GM12865 (cell line): Measurements from ENCODE around the gene SHANK3.
"Not testable (repeated sequence)": the region's sequence is repeated elsewhere in the genome, so short reads cannot be mapped to it uniquely, and the experiment has no call there.

Experiments
- DNase-seq: peaks from one replicate; pipeline ENCODE4 v3.0.0; 2010; ENCODE audit warnings: low read depth
- H3K4me3 ChIP-seq: 2 replicates; pipeline ENCODE4 v1.5.1; 2011; ENCODE audit warnings: mild to moderate bottlenecking, low read depth, low read length, control low read depth
- CTCF ChIP-seq: IDR thresholded peaks from 2 replicates; pipeline ENCODE4 v1.5.1; 2011; ENCODE audit warnings: low read length, control low read depth, low read depth, inconsistent platforms; ENCODE audit not compliant: insufficient read depth; ENCODE audit errors: missing control alignments

The SHANK3 gene

GRCh38 chr22:50627642-50628542, 44.7 kb upstream of the SHANK3 start, which contains the start of gene ARSA:
ARSA (minus strand) TSS chr22:50628152; CDS start chr22:50627779, 373 bp downstream.
- H3K4me3 ChIP-seq = peak within 1 kb of the TSS; percentile 98
- DNase-seq = peak; percentile 89
- TF ChIP-seq CTCF = peak; percentile 33

GRCh38 chr22:50628543-50629134, 44.0 kb upstream of the SHANK3 start:
- no peak for DNase-seq
- TF ChIP-seq CTCF = no peak
- peak overlapping the region; percentile 69 for H3K4me3 ChIP-seq

DNA sequence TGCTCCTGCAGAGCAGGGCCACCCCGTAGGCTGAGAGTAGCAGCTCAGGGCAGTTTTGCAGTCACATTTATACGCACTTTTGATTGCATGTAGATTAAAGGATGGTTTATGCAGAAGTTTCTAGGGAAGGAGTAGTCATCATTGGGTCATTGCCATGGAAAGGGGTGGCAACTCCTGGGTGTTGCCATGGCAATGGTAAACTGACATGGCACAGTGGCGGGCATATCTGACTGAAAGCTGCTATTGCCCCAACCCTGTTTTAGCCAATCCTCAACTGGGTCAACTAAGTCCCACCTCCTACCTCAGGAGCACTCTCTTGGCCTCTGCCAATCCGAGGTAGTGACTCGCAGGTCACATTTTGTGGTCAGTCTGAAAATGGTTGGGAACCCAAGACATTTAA, 42.2 kb upstream of the SHANK3 start:
- DNase-seq = no peak
- TF ChIP-seq CTCF = no peak
- H3K4me3 ChIP-seq = no peak overlapping the region

DNA sequence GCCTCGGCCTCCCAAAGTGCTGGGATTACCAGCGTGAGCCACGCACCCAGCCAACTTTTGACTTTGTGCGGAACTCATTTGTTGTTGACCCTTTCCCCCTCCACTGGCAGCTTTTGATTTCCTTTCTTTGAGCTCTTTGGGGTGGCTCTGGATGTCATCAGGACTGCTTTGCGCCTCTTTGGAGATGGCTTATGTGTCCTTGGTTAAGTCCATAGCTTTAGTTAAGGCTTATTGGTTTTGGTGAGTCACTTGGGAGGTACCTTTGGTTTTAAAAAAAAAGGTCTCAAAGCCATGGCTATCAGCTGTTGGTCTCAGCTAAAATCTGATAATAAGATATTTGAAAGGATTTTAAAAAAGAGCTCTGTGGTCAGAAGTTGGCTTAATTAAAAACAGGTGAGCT, 39.5 kb upstream of the SHANK3 start:
- DNase-seq = no peak
- H3K4me3 ChIP-seq = no peak overlapping the region
- no peak for TF ChIP-seq CTCF

GRCh38 chr22:50633771-50634170, 38.9 kb upstream of the SHANK3 start:
- DNase-seq = no peak
- no peak overlapping the region for H3K4me3 ChIP-seq
- no peak for TF ChIP-seq CTCF

DNA sequence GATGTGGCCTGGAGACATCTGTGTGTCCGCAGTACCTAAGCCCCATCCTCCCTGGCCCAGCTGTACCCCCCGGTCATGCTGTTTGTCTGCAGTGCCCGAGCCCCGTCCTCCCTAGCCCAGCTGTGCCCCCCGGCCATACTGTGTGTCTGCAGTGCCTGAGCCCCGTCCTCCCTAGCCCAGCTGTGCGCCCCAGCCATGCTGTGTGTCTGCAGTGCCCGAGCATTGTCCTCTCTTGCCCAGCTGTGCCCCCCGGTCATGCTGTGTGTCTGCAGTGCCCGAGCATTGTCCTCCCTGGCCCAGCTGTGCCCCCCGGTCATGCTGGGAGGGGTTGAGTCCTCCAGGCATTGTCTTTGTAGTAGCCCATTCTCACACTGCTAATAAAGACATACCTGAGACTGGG, 37.0 kb upstream of the SHANK3 start:
- no peak overlapping the region for H3K4me3 ChIP-seq
- DNase-seq = no peak
- TF ChIP-seq CTCF = no peak

DNA sequence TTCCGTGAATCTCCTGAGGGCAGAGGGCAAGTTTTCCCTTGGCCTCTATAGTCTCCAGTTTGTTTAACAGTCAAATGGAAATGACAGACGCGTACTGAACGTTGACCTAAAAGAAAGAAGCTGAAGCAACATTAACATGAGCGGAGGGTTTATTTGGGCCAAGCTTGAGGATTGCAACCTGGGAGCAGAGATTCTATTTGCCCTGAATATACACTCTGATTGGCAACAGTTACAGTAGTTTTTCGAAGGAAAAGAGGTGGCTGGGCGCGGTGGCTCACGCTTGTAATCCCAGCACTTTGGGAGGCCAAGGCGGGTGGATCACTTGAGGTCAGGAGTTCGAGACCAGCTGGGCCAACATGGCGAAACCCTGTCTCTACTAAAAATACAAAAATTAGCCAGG, 32.3 kb upstream of the SHANK3 start:
- not testable (repeated sequence) for DNase-seq, H3K4me3 ChIP-seq
